Astrocyte (in vitro differentiated cells and primary cell): ENCODE measurements around the gene INKA1.

Experiments
- CTCF ChIP-seq: IDR thresholded peaks from 2 replicates; pipeline ENCODE4 v1.5.1; 2011; ENCODE audit warnings: low read depth, mild to moderate bottlenecking, inconsistent platforms, low read length, moderate library complexity; ENCODE audit not compliant: insufficient read depth
- EZH2 ChIP-seq: IDR thresholded peaks from 2 replicates; pipeline ENCODE4 v1.6.1; 2012; ENCODE audit warnings: mild to moderate bottlenecking, low read length, inconsistent platforms; ENCODE audit not compliant: insufficient read depth

GRCh38 chr3:49803465-49804140 is 542 bp downstream of the INKA1 start:
- TF ChIP-seq CTCF: no peak
- no peak for TF ChIP-seq EZH2
